SHP77 treated with DMSO at 0.1 percent for 48 hours (cell line): ENCODE results near the gene CLDN3.
A peak's percentile ranks its signal among the peaks of the same experiment; 100 is the strongest.
"Not testable (repeated sequence)": the region's sequence is repeated elsewhere in the genome, so short reads cannot be mapped to it uniquely, and the experiment has no call there.

Source experiments
- DNase-seq: peaks from one replicate; lab custom pipeline; 2025; lab: John Stamatoyannopoulos, UW

CLDN3 gene

DNA sequence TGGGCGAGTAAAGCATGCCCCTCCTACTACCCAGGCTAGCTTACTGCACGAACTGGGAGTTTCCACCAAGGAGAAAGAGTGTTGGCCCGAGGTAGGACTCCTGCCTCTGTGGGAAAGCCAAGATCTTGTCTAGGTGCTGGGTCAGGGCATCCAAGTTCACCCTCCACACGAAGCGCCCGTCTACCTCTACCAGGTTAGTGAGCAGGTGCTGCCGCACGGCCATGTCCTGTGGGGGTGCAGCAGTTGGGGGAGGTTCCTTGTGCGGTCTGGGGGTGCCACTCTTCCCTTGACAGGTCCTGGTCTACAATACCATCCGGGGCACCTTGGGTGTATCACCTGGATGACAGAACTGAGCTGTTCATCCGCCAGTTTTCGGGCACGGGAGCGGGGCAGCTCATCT is 33.2 kb downstream of the CLDN3 start:
- no peak for DNase-seq

DNA sequence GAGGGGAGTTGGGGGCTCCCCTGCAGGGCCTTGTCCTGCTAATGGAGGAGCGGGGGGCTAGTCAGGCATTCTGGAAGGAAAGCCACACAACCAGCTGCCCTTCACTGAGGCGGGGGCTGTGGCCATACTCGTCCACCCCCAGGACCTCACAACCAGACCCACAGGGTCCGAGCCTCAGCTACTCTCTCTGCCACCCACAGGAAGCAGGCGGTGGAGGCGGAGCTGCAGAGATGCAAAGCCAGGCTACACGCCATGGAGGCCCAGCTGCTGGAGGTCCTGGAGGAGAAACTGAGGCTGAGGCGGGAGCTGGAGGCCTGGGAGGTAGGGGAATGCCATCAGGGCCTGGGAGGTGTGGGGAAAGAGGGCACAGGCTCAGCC is 34.6 kb downstream of the CLDN3 start:
- DNase-seq: no peak

DNA sequence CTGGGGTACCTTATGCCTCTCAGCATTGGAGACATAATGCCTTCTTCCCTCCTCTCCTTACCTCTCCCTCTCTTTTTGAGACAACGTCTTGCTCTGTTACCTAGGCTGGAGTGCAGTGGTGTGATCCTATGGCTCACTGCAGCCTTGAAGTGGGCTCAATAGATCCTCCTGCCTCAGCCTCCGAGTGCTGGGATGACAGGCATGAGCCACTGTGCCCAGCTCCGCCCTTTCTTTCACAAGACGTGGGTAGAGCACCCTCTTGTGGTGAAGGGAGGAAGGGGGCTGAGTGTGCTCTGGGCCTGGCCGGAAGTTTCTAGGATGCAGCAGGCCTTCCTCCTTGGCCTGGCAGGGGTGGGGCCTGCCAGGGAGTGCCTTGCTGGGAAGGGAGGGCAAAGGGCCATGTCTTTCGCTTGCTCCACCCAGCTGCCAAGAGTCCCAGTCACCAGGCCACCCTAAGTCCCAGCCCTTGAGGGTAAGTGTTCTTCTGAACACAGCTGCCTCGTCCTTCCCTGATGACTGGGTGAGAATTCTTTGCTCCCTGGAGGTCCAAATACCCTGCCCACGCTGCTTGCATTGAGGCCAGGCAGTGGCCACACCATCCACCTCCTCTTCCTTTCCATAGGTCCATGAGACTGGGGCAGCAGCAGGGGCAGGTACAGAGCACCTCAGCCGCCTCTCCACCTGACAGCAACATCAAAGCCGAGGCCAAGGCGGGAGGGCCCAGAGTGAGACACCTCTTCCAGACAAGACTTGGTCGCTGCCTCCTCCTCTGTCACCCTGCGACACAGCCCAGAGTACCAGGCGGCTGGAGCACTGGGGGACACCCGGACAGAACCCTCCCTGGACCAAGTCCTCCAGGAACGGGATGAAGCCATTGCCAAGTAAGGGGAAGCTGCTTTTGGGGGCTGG is 35.2 kb downstream of the CLDN3 start:
- peak; percentile 69 for DNase-seq

DNA sequence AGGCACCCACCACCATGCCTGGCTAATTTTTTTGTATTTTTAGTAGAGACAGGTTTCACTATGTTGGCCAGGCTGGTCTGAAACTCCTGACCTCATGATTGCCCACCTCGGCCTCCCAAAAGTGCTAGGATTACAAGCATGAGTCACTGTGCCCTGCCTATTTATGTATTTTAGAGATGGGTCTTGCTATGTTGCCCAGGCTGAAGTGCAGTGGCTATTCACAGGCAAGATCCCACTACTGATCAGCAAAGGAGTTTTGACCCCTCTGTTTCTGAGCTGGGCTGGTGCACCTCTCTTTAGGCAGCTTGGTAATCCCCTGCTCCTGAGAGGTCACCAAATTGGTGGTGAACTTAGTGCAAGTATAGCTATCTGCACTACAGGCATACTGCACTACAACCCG is 37.7 kb downstream of the CLDN3 start:
- no peak for DNase-seq

DNA sequence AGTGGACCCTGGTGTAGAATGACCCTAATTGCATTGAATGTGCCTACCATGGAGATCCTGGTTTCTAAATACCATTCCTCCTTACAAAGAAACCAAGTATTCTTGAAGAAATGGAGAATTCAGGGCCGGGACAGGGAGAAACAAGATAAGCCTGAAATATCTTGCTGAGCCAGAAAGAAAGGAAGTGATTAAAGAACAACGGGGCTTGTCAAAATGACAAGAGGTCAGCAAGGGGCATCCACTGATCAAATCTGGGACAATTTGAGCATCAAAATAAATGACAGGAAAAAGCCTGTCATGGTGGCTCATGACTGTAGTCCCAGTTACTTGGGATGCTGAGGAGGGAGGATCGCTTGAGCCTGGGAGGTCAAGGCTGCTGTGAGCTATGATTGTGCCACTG is 39.6 kb downstream of the CLDN3 start:
- no peak for DNase-seq

DNA sequence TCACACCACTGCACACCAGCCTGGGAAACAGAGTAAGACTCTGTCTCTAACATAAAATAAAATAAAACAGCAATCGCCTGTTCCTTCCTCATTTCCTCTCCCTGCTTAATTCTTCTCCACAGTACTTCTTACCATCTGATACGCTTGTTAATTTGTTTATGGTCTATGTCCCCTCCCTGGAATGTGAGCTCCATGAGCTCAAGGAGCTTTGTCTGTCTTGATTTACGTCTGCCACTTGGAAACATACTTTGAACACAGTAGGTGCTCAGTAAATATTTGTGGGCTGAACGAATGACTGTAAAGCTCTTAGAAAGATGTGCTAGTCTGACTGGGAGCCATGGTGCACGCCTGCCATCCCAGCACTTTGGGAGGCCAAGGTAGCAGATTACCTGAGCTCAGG is 41.5 kb downstream of the CLDN3 start:
- no peak for DNase-seq

DNA sequence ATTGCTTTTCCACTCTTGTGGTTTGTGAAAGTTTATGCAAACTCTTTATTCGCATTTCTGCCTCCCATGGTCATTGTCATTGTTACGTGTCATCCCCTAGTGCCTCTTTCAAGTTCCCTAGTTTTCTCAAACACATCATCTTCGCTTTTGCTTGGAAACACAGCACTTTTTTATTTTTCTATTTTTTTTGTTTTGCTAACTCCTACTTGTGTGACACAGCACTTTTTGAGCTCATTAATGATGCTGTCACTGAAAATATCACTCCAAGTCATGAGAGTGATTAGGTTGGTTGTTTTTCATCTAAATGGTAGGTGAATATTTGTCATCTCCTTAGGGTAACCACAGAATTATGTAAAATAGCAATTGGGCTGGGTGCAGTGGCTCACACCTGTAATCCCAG is 42.1 kb downstream of the CLDN3 start:
- no peak for DNase-seq

DNA sequence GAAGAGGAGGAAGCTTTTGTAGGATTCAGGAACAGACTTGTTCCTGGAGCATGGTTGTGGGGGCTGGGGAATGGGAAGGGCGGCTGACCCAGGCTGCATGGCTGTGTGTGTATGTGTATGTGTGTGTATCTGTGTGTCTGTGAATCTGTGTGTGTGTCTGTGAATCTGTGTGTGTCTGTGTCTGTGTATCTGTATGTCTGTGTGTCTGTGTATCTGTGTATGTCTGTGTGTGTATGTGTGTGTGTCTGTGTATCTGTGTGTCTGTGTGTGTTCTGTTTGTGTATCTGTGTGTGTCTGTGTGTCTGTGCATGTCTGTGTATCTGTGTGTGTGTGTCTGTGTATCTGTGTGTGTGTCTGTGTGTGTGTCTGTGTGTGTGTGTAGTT is 44.0 kb downstream of the CLDN3 start:
- DNase-seq: no peak

DNA sequence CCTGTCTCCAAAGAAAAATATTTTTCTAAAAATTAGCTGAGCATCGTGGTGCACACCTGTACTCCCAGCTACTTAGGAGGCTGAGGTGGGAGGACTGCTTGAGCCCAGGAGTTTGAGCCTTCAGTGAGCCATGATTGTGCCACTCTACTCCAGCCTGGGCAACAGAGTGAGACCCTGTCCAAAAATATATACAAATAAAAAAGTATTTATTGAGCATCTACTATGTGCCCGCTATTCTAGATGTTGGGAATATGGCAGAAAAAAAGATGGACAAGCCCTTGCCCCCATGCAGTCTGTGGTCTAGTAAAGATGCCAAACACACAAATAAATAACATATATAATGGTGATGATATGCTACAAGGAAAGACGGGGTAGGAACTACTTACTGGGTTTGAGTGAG is 46.3 kb downstream of the CLDN3 start:
- DNase-seq: no peak

DNA sequence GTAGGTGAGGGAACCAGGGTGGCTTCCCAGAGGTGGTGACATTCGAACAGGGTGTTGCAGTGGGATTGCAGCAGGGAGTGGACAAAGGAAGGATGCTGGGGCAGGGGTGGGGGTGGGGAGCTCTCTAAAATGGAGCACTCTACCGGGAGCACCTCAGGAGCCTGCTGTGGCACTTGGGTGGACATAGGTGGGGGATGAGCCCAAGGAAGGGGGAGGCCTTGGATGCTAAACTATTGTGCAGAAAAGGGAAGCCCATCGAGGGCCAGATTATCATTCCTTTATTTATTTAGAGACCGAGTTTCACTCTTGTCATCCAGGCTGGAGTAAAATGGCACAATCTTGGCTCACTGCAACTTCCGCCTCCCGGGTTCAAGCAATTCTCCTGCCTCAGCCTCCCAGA is 47.3 kb downstream of the CLDN3 start:
- no peak for DNase-seq

DNA sequence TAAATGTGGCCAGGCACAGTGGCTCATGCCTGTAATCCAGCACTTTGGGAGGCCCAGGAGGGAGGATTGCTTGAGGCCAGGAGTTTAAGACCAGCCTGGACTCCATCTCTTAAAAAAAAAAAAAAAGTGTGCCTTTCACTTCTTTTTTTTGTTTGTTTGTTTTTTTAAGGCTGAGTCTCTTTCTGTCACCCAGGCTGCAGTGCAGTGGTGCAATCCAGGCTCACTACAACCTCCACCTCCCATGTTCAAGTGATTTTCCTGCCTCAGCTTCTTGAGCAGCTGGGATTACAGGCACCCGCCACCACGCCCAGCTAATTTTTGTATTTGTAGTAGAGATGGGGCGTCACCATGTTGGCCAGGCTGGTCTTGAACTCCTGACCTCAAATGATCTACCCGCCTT is 47.9 kb downstream of the CLDN3 start:
- DNase-seq: not testable (repeated sequence)

DNA sequence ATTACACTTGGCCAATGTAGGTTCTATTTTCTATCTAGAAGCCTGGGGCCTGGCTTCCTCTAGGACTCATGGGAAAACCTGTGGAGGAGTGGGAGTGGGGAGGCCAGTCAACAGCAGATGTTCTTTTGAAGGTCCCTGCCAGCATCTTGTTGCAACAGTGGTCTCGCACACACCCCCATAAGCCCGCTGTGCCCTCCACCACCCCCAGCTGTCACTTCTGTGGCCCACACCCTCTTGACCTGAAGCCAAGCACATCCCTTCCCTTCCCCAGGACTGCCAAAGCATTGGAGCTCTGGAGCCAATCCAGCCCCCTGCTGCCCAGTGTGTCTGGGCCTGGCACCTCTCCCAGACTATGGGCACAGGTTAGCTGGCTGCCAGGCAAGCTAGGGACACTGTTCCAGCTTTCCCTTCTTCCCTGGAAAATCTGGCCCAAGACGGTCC is 48.7 kb downstream of the CLDN3 start:
- DNase-seq: no peak

DNA sequence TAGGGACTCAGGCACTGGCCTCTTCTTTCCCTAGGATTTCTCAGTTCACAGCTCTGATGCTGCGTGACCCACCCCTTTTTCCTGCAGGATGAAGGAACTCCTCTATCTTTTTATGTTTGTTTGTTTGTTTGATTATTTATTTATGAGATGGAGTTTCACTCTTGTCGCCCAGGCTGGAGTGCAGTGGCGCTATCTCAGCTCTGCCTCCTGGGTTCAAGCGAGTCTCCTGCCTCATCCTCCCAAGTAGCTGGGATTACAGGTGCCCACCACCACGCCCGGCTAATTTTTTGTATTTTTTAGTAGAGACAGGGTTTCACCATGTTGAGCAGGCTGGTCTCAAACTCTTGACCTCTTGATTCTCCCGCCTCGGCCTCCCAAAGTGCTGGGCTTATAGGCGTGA is 49.6 kb downstream of the CLDN3 start:
- not testable (repeated sequence) for DNase-seq

DNA sequence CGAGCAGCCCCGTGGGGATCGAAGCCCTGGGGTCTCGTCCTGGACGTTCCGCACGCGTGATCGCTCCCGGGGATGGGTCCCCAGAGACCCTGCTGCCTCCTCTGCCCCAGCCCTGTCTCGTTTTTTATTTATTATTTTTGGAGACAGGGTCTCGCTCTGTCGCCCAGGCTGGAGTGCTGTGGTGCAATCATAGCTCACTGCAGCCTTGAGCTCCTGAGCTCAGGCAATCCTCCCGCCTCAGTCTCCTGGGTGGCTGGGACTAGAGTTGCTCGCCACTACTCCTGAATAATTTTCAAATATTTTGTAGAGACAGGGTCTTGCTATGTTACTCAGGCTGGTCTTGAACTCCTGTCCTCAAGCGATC is 50.3 kb downstream of the CLDN3 start:
- DNase-seq: no peak
